HG03064 (cell line): ENCODE data around the gene FXYD1.
"Not testable (repeated sequence)": the region's sequence is repeated elsewhere in the genome, so short reads cannot be mapped to it uniquely, and the experiment has no call there.

Experiments
- ATAC-seq: cut with Tn5 transposase; IDR thresholded peaks from one replicate; pipeline ENCODE4 v1.9.1; 2021; ENCODE audit warnings: low read depth; ENCODE audit not compliant: unreplicated experiment

The FXYD1 gene

GRCh38 chr19:35138305-35138892 lies at the start of gene FXYD1:
Gene FXYD1, plus strand, starts transcription at chr19:35138824. Its CDS starts 1,256 bp downstream, at chr19:35140080.
- no peak for ATAC-seq

DNA sequence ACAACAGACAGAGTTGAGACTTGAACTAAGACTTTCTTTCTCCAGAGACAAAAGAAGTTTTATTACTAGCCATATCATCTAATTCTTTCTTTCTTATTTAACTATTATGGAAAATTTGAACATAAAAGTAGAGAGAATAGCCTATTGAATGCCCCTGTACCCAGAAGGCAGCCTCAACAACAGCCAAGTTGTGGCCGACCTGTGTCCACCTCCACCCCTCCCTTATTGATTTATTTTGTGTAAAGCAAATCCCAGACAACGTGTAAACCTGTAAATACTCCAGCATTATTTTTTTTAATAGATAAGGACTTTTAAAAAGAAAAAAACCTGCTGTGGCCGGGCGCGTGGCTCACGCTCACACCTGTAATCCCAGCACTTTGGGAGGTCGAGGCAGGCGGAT lies 49.1 kb upstream of the FXYD1 start:
- ATAC-seq, result no peak

GRCh38 chr19:35090160-35090505 lies 48.5 kb upstream of the FXYD1 start:
- ATAC-seq, result no peak

GRCh38 chr19:35090506-35091214 lies 48.0 kb upstream of the FXYD1 start:
- ATAC-seq, result no peak

GRCh38 chr19:35093430-35093829 lies 45.2 kb upstream of the FXYD1 start:
- ATAC-seq, result no peak

GRCh38 chr19:35093941-35094647 lies 44.5 kb upstream of the FXYD1 start:
- ATAC-seq, result no peak

GRCh38 chr19:35094656-35095055 lies 44.0 kb upstream of the FXYD1 start:
- ATAC-seq, result no peak

DNA sequence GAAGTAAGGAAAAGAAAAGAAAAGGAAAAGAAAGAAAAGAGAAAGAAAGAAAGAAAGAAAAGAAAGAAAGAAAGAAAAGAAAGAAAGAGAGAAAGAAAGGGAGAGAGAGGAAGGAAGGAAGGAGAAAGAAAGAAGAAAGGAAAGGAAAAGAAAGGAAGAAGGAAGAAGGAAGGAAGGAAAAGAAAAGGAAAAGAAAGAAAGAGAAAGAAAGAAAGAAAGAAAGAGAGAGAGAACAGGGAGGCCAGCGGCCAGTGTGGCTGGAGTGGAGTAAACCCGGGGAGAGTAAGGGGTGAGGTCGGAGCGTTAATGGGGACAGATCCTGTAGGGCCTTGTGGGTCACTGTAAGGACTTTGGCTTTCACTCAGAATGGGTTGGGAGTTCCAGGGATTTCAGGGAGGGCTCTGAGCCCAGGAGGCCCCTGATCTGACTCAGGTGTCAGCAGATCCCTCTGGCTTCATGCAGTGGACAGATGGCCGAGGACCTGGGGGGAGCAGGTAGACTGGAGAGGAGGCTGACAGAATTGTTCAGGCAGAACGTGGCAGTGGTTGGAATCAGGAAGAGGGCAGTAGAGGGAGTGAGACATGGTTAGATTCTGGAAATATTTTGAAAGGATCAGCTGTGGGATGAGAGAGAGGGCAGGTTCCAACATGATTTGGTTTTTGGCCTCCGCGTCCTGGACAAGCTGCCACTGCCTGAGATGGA lies 42.8 kb upstream of the FXYD1 start:
- no peak for ATAC-seq

DNA sequence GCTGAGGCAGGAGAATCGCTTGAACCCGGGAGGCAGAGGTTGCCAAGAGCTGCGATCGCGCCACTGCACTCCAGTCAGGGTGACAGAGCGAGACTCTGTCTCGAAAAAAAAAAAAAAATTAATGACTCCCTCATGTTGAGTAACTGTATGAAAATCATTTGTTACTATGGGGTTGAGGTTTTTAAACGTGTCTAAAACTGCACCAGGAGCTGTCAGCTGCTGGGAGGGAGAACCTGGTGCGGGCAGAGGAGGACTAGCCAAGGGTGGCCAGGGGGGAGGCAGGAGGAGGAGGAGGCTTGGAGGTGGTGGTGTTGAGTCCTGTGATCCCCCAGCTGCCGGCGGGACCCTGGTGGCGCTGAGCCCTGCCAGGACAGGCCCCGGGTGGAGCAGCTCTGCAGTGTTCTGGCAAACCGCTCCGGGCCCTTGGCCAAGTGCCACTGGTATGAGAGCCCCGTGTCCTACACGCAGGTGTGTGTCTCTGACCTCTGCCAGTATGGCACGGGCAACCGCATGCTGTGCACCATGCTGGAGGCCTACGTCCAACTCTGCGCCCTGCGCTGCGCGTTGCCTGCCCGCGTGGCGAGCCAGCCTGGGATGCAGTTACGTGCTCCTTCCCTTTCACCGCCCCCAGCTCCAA lies 40.1 kb upstream of the FXYD1 start:
- no peak for ATAC-seq

- ATAC-seq, result no peak
Observed at GRCh38 chr19:35099155-35099896, 39.3 kb upstream of the FXYD1 start.

DNA sequence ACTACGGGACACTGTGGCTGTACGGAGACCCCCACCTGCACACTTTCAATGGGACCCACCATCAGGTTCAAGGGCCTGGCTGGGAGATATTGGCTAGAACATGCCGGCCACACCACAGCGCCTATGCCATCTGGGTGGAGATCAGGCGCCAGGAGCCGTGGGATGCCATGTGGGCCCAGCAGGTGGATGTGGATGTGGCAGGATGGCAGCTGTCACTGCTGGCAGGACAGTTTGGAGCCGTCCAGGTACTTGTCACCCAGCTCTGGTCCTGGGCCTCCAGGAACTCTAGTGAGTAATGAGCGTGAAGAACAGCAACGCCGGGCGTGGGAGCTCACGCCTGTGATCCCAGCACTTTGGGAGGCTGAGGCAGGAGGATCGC lies 38.7 kb upstream of the FXYD1 start:
- no peak for ATAC-seq

- no peak for ATAC-seq
Observed at GRCh38 chr19:35100588-35101533, 37.8 kb upstream of the FXYD1 start.

DNA sequence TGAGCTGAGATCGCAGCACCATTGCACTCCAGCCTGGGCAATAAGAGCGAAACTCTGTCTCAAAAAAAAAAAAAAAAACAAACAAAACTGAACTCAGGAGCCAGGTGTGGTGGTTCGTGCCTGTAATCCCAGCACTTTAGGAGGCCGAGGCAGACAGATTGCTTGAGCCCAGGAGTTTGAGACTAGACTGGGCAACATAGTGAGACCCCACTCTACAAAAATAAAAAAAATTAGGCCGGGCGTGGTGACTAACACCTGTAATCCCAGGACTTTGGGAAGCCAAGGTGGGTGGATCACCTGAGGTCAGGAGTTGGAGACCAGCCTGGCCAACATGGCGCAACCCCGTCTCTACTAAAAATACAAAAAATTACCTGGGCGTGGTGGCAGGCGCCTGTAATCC lies 36.7 kb upstream of the FXYD1 start:
- ATAC-seq, result not testable (repeated sequence)

DNA sequence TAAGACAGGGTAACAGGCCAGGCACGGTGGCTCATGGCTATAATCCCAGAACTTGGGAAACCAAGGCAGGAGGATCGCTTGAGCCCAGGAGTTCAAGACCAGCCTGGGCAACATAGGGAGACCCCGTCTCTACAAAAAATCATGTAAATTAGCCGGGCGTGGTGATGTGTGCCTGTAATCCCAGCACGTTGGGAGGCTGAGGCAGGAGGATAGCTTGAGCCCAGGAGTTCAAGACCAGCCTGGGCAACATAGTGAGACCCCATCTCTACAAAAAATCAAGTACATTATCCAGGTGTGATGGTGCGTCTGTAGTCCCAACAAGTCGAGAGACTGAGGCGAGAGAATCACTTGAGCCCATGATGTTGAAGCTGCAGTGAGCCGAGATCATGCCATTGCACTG lies 35.0 kb upstream of the FXYD1 start:
- not testable (repeated sequence) for ATAC-seq

GRCh38 chr19:35104361-35104760 lies 34.3 kb upstream of the FXYD1 start:
- no peak for ATAC-seq

- no peak for ATAC-seq
Observed at GRCh38 chr19:35105047-35105410, 33.6 kb upstream of the FXYD1 start.

- no peak for ATAC-seq
Observed at GRCh38 chr19:35105411-35106290, 33.0 kb upstream of the FXYD1 start.

GRCh38 chr19:35106291-35106583 lies 32.4 kb upstream of the FXYD1 start:
- no peak for ATAC-seq
